NCI-H510A treated with DMSO at 0.1 percent for 48 hours (cell line): ENCODE results near the gene DUSP7.

ENCODE experiments used
- DNase-seq: peaks from one replicate; lab custom pipeline; 2025; lab: John Stamatoyannopoulos, UW

DUSP7 gene

DNA sequence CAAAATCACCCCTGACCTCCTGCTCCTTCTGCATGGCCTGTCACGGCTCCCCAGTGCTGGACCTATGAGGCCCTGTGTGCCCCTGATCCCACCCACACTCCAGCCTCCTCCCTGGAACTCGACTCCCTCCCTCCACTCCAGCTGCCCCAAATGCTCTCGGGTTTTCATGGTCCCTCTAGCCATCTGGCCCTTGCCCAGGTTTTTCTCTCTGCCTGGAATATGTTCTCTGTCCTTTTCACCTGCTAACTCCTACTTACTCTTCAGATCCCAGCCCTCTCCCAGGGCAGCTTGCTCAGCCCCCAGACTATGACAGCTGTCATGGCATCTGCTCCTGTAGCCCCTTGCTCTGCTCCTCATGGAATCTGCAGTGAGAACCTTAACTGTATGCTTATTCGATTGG, 30.3 kb downstream of the DUSP7 start:
- DNase-seq = no peak

DNA sequence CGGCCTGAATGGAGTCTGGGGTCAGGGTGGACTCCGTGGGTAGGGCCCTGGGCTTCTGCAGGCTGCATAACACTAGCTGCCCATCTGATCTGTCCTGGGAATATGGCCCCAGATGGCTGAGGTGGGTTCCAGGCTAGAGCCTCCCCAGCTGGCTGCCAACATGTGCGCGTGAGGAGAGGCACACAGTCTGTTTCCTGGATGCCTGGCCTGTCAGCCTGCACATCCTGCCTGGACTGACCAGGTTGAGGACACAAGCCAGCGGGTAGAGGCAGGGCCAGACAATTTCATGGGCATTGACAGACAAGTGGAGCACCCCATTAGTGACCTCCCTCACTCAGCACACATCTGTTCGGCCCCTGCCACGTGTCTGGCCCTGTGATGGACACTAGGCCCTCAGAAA, 30.9 kb downstream of the DUSP7 start:
- no peak for DNase-seq

DNA sequence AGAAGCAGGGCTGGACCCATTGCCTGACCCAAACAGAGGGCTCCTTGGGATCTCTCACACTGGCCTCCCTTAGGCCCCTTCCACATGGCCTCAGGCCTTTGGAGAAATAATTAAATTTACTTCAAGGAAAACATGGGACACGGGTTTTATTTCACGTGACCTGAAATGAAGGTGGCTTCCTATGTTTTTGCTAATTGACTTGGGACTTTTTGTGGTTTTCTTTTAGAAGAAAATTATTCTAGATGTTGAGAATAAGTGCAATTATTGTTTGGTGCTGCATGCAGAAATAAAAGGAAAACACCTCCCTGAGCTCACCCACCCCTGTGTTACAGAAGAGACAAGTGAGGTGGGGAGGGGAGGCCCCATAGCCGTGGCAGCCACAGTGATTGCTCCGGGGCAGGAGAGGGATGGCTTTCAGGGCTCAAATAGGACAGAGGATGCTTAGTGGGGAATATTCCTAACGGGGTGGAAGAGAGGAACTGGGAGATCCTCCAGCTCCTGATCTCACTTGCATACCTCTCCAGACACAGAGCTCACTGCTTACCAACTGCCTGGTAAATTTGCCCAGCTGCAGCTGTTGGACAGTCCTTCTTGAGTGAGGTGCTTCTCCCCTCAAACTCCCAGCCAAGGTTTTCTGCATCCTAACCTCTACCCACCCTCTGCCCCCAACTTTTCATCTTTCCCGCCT, 31.5 kb downstream of the DUSP7 start:
- DNase-seq = no peak

DNA sequence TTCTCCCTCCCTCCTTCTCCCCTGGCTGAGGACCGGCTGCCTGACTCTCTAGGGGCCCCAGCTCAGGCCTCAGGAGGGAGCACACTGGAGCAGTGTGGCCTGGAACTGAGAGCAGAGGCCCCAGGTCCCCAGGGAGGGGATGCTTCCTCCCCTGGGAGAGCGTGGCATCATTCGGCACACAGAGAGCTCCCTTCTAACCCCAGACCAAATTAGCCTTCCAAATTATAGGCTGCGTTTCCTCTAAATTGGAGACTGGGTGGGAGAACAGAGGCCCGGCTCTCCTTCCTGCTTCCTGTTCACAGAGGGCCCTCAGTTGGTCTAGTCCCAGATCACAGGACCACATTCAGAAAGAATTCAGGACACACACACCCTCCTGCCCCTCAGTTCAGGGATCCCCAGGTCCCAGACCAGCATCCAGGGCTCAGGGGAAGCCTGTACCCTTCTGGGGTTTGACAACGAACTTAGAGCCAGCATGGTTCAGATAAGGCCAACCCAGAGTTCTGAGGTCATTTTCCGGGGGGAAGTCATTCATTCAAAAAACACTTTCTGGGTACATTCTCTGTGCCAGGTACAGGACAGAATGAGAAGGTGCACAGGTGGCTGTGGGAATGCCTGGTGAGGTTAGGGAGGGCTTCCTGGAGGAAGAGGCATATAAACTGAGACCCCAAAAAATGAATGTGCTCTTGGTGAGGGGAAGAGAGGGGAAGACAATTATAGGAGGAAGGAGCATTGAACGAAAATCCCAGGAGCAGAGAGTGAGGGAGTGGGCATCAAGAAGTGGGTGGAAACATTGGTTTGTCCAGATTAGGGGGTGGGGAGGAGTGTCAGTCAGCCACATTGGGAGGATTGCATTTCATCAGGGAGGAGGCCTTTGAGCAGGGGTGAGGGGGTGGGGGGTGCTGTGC, 32.3 kb downstream of the DUSP7 start:
- DNase-seq = no peak

DNA sequence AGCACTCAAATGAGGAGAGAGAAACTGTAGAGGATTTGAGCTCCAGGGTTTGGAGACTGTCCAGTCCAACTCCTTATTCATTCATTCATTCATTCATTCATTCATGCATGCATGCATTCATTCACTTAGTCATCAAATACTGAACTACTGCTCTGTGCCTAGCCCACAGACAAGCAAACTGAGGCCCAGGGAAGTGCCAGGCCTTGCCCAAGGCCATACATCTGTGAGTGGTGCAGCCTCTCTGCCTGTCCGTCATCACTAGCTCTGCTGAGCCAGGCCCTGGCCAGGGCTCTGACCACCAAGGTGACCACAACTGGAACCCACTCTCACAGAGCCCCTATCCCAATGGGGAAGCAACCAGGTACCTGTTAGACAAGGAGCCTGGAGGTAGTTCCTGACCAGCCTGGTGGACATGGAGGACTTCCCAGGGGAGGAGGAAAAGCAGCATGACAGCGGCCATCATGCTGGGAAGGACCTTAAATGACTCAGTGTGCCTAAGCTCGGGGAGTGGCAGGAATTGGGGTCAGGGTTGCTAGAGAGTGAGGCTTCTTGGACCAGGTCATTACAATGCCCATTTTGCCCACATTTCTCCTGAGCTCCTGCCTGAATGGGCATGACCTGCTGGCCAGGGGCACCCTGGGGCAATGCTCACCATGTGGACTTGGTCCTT, 33.1 kb downstream of the DUSP7 start:
- DNase-seq = no peak

DNA sequence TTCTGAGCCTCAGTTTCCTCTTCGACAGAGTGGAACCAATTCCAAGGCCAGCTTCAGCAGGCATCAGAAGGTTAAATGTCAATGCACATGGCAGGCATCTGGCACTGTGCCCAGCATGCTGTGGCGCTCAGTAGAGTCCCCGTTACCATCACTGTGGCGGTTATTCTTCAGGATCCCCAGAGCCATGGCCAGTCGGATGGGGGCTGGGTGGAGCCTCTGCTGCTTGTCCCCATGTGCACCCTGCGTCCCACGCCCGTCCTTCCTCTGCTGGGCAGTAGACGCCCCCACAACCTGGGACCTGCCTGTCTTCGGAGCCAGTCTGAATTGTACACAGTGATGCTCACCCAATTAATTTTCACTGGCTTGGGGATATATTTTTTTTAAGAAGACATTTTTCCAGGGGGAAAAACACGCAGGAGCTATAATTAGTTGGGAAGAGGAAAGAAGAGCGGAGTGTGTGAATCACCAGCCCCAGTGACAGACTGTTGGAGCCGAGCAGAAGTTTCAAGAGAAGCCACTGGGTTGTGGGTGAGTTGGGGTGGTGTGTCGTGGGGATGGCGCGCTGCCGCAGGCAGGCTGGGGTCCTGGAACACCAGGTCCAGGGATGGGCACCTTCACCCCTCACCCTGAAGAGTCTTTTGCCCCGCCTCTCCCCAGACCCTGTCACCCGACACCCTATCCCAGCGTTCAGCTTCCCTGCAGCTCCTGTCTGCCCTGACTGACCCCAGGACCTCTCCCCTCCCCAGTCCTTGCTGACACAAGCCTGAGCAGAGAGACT, 33.9 kb downstream of the DUSP7 start:
- no peak for DNase-seq

DNA sequence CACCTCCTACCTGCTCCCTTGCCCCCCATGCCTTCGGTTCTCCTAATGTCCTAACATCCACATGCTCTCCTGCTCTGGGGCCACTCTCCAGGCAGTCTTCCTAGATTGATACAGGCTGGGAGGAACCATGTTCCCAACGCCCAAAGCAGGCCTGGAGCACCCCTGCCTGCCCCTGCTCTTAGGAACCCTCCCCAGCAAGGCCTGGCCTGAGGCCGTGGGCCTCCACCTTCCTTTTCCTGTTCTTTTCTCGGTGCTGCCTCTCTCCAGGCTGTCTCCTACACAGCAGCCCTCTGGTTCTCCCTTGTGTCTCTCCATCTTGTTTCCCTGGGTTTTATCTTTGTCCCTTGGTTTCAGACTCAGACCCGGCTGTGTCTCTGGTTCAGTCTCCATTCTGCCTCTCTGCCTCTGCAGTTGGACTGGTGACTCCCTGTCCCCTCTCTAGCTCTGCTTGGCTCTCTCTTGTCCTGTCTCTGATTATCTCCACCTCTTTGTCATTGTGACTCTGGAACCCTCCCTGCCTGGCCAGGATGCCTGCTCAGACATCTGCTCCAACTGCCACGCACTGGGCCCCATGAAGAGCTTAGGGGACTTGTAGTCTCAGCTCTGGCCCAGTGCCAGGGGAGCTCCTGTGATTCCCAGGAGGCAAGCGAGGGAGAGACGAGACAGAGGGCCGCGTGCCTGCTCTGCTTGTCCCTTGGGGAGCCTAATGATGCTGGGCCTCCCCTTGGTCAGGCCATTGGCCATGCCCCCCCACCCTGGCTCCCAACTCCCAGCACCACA, 34.7 kb downstream of the DUSP7 start:
- DNase-seq = peak; percentile 44

DNA sequence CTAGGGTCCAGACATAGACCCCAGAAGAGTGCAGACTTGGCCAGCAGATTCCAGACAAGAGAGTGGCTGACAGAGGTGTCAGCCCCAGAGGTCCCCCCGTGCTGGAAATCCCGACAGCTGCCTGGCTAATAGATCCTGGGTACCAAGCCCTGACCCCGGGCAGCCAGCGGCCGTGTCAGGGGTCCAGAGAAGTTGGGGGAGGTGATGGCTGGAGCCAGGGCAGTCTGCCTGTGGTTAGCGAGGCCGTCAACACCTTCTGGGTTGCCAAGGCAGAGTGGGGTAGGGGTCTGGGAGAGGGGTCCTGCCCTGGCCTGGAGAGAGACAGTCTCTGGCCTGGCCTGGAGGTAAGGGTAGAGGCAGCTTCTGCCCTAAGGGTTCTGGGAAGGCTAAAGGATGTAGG, 35.6 kb downstream of the DUSP7 start:
- no peak for DNase-seq

DNA sequence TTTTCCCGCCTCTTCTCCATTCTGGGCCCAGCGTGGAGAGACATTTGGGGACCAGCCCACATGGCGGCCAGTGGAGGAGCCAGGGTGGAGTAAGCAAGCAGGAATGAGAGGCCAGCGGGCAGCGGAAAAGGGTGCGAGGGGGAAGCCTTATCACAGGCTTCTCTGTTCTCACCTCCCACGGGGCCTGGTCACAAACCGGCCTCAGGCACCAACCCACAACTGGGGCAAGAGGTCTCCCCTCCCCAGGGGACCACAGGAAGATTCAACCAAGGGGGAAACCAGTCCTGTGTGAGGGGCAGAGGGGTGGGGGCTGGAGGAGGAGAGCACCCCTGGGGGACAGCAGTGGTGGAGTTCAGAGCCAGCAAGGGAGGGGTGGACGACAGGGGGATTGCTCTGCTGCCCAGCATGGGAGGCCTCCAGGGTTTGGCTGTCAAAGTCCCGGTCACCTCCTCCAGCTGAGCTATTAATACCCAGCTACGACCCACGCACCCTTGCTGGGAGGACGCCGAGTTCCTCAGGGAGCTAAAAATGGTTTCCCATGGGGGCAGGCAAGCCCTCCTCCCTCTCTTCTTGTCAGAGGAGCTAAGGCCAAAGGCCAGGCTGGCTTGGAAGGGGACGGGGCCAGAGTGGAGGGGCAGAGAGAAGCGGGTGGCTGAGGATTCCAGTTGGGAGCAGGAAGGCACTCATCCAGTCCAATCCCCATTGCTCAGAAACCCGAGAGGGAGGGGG, 36.9 kb downstream of the DUSP7 start:
- DNase-seq = no peak

DNA sequence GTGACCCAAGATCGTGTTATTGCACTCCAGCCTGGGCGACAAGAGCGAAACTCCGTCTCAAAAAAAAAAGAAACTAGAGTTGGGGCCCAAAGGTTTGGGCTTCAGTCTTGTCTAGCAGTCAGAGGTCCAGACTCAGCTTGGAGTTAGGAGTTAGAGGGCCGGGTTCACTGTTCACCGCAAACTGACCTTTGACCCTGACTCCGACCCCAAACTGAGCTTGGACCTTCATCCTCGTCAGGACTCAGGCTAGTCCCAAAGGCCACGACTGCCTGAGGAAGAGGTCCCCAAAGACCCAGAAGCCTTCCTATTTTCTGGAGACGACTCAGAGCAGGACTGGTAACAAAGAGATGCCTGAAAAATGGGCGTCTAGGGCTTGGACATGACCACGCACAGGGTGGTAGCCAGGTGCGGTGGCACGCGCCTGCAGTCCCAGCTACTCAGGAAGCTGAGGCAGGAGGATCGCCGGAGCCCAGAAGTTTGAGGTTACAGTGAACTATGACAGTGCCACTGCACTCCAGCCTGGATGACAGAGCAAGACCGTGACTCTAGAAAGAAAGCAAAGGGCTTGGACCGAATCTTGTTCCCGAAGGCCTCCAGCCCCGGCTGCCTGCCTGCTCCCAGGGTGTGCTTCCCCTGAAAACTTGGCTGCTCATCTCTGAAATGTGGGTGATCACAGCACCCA, 37.9 kb downstream of the DUSP7 start:
- DNase-seq = no peak

DNA sequence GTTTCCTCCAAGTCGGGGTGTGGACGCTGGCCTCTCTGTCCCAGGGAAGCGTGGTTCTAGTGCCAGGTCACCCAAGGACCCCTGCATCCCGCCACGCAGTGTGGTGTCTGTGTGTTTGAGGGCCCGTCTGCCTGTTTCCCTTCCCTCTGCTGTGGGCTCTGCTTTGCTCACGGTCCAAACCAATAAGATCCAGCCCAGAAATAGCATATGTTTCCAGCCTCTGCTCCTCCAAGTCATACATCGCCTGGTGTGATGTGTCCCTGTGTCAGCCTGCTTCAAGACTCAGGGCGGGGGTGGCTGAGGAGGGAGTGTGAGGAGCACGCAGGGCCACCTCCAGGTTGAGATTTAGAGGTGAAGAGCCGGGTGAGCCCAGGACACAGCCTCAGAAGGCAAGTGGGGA, 38.8 kb downstream of the DUSP7 start:
- no peak for DNase-seq

DNA sequence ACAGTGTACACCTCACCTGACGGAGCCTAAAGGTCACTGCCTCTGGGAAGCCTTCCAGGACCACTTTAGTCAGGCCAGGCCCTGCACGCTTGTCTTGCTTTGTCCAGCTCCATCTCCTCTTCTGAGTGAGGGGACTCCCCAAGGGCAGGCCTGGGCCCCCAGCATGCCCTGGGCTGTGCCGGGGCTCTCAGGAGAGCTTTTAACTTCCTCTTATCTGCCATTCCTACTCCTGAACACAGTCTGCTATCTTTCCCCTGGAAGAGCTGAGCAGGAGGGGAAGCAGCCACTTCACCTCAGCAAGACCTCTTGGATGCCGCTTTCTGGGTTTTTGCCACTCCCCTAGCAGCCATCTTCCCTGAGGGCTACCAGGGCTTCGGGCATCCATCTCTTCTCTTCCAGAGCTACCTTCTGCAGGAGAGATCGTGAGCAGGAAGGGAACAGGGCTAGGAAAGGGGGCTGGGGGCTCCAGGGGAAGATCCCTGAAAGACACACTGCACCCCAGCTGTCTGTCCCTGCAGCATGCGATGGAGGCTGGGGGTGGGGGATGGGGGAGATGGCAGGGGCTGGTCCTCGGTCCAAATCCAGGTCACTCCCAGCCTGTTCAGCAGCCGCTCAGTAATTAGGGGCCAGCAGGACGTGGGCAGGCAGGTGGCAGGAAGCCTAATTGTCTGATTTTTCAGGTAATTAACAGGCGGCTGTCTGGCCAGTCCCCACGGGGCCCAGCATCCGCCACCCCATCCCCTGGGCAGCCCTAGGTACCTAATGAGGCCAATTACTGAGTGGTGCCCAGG, 40.7 kb downstream of the DUSP7 start:
- DNase-seq = no peak

DNA sequence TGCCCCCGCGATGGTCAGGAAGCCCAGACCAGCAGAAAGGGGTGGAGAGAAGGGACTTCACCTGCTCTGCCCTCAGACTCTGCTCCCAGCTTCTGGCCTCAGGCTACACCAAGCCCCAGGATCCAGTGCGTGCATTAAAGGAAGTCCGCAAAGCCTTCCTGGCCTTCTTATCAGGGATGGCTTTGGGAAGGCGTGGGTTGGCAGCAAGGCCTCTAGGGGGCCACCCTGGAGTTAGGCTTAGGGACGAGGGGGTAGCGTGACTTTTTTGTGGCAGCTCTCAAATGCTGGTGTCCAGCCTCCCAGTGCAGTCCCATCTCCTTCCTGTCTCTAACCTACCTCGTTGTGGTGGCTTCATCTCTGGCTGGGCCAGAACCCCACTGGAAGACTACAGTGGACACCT, 41.8 kb downstream of the DUSP7 start:
- DNase-seq = no peak

DNA sequence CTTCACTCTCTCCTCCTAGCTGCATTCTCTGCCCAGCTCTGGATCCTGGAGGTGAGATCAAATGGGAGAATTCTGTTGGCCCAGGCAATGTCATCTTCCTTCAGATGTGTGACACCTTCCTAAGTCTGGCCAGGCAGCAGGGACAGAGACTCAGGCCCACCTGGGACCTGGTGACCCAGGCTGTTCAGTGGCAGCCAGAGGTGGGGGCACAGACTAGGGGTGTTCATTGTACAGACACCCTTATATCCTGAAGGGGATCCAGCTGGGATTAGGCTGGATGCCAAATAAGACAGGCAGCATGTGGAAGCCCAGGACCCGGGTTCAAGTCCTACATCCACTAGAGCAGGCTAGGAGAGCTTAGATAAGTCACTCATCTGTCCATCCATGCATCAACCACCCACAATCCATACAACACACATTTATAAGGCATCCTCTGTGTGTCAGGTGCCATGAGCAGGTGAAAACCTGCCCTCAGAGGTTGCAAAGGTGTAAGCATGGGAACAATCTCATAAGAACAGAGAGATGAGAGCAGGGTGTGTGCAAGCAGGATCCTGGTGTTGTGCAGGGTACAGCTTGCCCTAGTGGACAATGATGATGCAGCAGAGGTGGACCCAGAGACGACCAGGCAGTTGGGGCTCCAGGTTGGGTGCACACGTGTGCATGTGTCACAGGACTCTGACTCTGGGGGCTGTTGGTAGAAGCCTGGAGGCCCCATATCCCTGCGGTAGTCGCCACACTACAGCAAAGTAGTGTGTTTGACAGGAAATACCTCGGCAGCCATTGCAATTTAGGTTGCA, 42.4 kb downstream of the DUSP7 start:
- no peak for DNase-seq

DNA sequence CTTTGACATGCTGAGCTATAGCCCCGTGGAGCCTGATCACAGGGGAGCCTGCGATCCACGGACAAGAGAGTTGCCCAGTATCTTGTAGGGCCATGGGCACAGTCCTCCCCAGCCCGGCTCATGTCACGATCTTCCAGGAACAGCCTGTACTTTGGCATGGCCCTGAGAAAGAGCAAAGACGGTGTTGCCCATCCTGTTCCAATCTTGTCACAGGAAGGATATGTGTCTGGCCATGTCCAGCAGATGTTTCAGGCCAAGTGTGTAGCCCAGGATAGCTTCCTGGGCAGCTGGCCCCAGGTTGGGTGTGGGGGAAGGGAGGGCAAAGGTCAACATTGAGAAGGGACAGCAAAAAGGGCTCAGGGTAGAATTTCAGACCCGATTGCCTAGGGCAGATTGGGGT, 43.7 kb downstream of the DUSP7 start:
- no peak for DNase-seq

DNA sequence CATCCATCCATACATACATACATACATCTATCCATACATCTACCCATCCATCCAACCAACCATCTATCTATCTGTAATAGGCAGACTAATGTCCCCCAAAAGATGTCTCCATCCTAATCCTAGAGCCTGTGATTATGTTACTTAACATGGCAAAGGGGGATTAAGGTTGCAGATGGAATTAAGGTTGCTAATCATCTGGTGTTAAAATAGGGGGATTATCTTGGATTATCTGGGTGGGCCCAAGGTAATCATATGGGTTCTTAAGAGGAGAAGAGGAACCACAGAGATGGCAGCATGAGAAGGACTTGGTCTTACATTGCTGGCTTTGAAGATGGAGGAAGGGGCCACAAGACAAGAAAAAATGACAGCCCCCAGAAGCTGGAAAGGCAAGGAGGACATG, 45.9 kb downstream of the DUSP7 start:
- DNase-seq = no peak

DNA sequence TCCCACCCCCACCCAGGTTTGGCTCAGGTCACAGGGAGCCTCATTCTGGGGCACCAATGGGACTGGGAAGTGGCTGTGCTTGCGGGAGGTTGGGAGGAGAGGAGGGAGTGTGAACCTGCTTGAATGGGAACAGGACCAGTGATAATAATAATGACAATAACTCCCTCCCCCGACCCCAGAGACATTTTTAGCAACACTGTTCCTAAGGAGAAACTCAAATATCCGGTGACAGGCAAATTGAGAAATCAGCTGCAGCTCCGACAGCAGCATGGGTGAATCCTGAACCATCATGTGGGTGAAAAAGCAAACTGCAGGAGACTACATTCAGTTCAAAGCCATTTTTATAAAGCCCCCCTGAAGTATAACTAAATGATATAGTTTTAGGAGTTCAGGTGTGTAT, 49.1 kb downstream of the DUSP7 start:
- DNase-seq = no peak

DNA sequence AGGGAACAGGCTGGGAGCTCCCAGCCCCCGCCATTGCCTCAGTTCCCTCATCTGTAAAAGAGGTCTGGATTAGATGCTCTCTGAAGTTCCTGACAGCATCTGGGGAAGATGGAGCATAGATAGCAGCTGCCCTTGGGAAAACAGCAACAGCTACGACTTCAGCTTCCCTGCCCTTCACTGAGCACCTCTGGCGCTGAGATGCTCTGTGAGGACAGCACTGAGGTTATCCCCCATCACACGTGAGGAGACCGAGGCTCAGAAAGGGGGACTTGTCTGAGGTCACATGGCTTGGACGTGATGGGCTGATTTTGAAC, 49.6 kb downstream of the DUSP7 start:
- DNase-seq = no peak
